Ishikawa (cell line): ENCODE measurements around the gene MLXIP.

ENCODE experiments used
- CEBPB ChIP-seq: IDR thresholded peaks from 2 replicates; pipeline ENCODE4 v1.6.1; 2012
- CREB1 ChIP-seq: IDR thresholded peaks from 2 replicates; pipeline ENCODE4 v1.6.1; 2012; ENCODE audit warnings: low read depth
- EGR1 ChIP-seq: IDR thresholded peaks from 2 replicates; pipeline ENCODE4 v1.6.1; 2012
- EP300 ChIP-seq: IDR thresholded peaks from 2 replicates; pipeline ENCODE4 v1.6.1; 2012; ENCODE audit warnings: borderline replicate concordance
- FOXM1 ChIP-seq: IDR thresholded peaks from 2 replicates; pipeline ENCODE4 v1.6.1; 2012; ENCODE audit warnings: low read depth, borderline replicate concordance
- MAX ChIP-seq: IDR thresholded peaks from 2 replicates; pipeline ENCODE4 v1.6.1; 2012
- NFIC ChIP-seq: IDR thresholded peaks from 2 replicates; pipeline ENCODE4 v1.6.1; 2012
- RAD21 ChIP-seq: IDR thresholded peaks from 2 replicates; pipeline ENCODE4 v1.6.1; 2012; ENCODE audit warnings: low read depth
- REST ChIP-seq: IDR thresholded peaks from 2 replicates; pipeline ENCODE4 v1.6.1; 2012; ENCODE audit warnings: low read depth, mild to moderate bottlenecking
- TAF1 ChIP-seq: IDR thresholded peaks from 2 replicates; pipeline ENCODE4 v1.6.1; 2012; ENCODE audit warnings: low read depth, mild to moderate bottlenecking
- TCF12 ChIP-seq: IDR thresholded peaks from 2 replicates; pipeline ENCODE4 v1.6.1; 2012; ENCODE audit warnings: low read depth
- TEAD4 ChIP-seq: IDR thresholded peaks from 2 replicates; pipeline ENCODE4 v1.6.1; 2012
- USF1 ChIP-seq: IDR thresholded peaks from 2 replicates; pipeline ENCODE4 v1.6.1; 2012
- YY1 ChIP-seq: IDR thresholded peaks from 2 replicates; pipeline ENCODE4 v1.6.1; 2012; ENCODE audit warnings: low read depth
- ZBTB7A ChIP-seq: IDR thresholded peaks from 2 replicates; pipeline ENCODE4 v1.6.1; 2012; ENCODE audit warnings: low read depth

MLXIP gene

GRCh38 chr12:122030424-122031035, 48.0 kb upstream of the MLXIP start:
- TF ChIP-seq EP300 (no peak), EGR1 (no peak), USF1 (no peak), NFIC (no peak), RAD21 (no peak), TCF12 (no peak), MAX (no peak), ZBTB7A (no peak), YY1 (no peak), FOXM1 (no peak), CEBPB (no peak), TEAD4 (no peak), TAF1 (no peak), REST (no peak), CREB1 (no peak)

GRCh38 chr12:122031342-122032216, 47.0 kb upstream of the MLXIP start:
- TF ChIP-seq RAD21 (peak; percentile 36; the same call in 1 of the 2 replicates), TEAD4 (no peak)

- TF ChIP-seq CREB1: no peak
- no peak for TF ChIP-seq REST
Observed at GRCh38 chr12:122032580-122032979, 46.0 kb upstream of the MLXIP start.

- TF ChIP-seq RAD21 (peak; percentile 35), USF1 (peak; percentile 33; the same call in 1 of the 2 replicates), TCF12 (peak; percentile 89), MAX (peak; percentile 78), CEBPB (peak; percentile 44; the same call in 1 of the 2 replicates), EGR1 (peak; percentile 43), FOXM1 (peak; percentile 60; the same call in 1 of the 2 replicates), CREB1 (0 out of 2 replicates have a peak, but pooled peaks have one; percentile 8), REST (no peak), ZBTB7A (0 out of 2 replicates have a peak, but pooled peaks have one; percentile 48), NFIC (peak; percentile 89), TEAD4 (peak; percentile 96), EP300 (peak; percentile 73; the same call in 1 of the 2 replicates), TAF1 (no peak), YY1 (no peak; the same call in 1 of the 2 replicates)
Observed at GRCh38 chr12:122035292-122035691, 43.3 kb upstream of the MLXIP start.
